ENCODE results near the gene MS4A4A. TPM values are rescaled to one million over a fixed set of nuclear protein-coding genes. Genes with fewer than 3 reads are reported as not detected.

Gene MS4A4A
- 10 to 100 TPM in 2 of 5 donors, 1 to 10 TPM in 2, not detected in 1; 1.4 to 28.1 (median 14.6) TPM for total RNA-seq
- 10 to 100 TPM in 1 of 3 donors, 1 to 10 TPM in 2; 5.4 to 12.0 (median 6.6) TPM for polyA plus RNA-seq
- long read RNA-seq, donor 1, result 0 reads
- long read RNA-seq, donor 2, partial matches to known transcripts, result 0 of 3 reads
- long read RNA-seq, donor 2, other reads (novel, unspliced or antisense), result 0 of 3 reads
- long read RNA-seq, donor 3, partial matches to known transcripts, result 0 of 1 reads
- long read RNA-seq, donor 3, other reads (novel, unspliced or antisense), result 0 of 1 reads
- long read RNA-seq, donor 4, partial matches to known transcripts, result 0 of 1 reads
- long read RNA-seq, donor 4, other reads (novel, unspliced or antisense), result 0 of 1 reads
- long read RNA-seq, donor 5, result 0 reads
- long read RNA-seq, donor 6, partial matches to known transcripts, result 0 of 5 reads
- long read RNA-seq, donor 6, other reads (novel, unspliced or antisense), result 0 of 5 reads
- long read RNA-seq, donor 7, partial matches to known transcripts, result 0 of 4 reads
- long read RNA-seq, donor 7, other reads (novel, unspliced or antisense), result 0 of 4 reads
- long read RNA-seq, donor 8, partial matches to known transcripts, result 0 of 2 reads
- long read RNA-seq, donor 8, other reads (novel, unspliced or antisense), result 0 of 2 reads
- long read RNA-seq, donor 9, transcript MS4A4A-201 (7 exons, 1,604 nt), result major isoform, 5 of 5 reads
- long read RNA-seq, donor 9, partial matches to known transcripts, result 0 of 5 reads
- long read RNA-seq, donor 9, other reads (novel, unspliced or antisense), result 0 of 5 reads
- long read RNA-seq, donor 10, partial matches to known transcripts, result 0 of 1 reads
- long read RNA-seq, donor 10, other reads (novel, unspliced or antisense), result 0 of 1 reads

- TF ChIP-seq POLR2A (IDR thresholded peaks at IDR 0.05), result no peak
- TF ChIP-seq POLR2AphosphoS5 (IDR thresholded peaks at IDR 0.05), result no peak
- no peak for TF ChIP-seq EP300 (IDR thresholded peaks at IDR 0.05)
- TF ChIP-seq CTCF (IDR thresholded peaks at IDR 0.05), result no peak
- intact Hi-C loops (cut with DNase I; ENCODE audit: low total_unique reads), result no loop called here
- peak in 1 of 2 donors; percentile 21 for DNase-seq
- no peaks in the 10 kb centered on the region for H3K4me1 ChIP-seq
- no peaks in the 10 kb centered on the region for H3K36me3 ChIP-seq
- H3K4me3 ChIP-seq, result peak within 1 kb of the TSS in 2 of 4 donors; percentile 0 to 9
- no peaks in the 10 kb centered on the region for H3K9me3 ChIP-seq
- no peaks in the 10 kb centered on the region for H3K27me3 ChIP-seq
- H3K27ac ChIP-seq, result peak within 1 kb of the TSS in 2 of 5 donors; percentile 39 to 45
- 72 to 89% (median 76%) methylated on average over 3 of the region's 3 CpGs for WGBS, 5 donors
Observed at GRCh38 chr11:60280412-60280811, at the start of gene MS4A4A. TSS of gene MS4A4A (plus strand) at chr11:60280666. CDS start at chr11:60280676, 10 bp downstream.

GRCh38 chr11:60230681-60231080 lies 49.8 kb upstream of the MS4A4A start:
- H3K36me3 ChIP-seq, result no peaks in the 10 kb centered on the region
- intact Hi-C loops (cut with DNase I; ENCODE audit: low total_unique reads), result no loop called here
- H3K27me3 ChIP-seq, result no peaks in the 10 kb centered on the region
- no peaks in the 10 kb centered on the region for H3K9me3 ChIP-seq
- no peak overlapping the region for H3K27ac ChIP-seq
- no peak overlapping the region for H3K4me3 ChIP-seq
- DNase-seq, result no peak
- WGBS, 5 donors, result 53 to 75% (median 60%) methylated on average over 1 of the region's 1 CpG
- no peaks in the 10 kb centered on the region for H3K4me1 ChIP-seq
- no peak for TF ChIP-seq CTCF (IDR thresholded peaks at IDR 0.05)
- TF ChIP-seq EP300 (IDR thresholded peaks at IDR 0.05), result no peak
- TF ChIP-seq POLR2A (IDR thresholded peaks at IDR 0.05), result no peak

GRCh38 chr11:60235321-60235720 lies 45.1 kb upstream of the MS4A4A start:
- Histone ChIP-seq H3K4me3 (no peak overlapping the region), H3K4me1 (no peaks in the 10 kb centered on the region), H3K9me3 (no peaks in the 10 kb centered on the region), H3K27ac (no peak overlapping the region), H3K27me3 (no peaks in the 10 kb centered on the region), H3K36me3 (no peaks in the 10 kb centered on the region)
- intact Hi-C loops (cut with DNase I; ENCODE audit: low total_unique reads), result no loop called here
- WGBS, 5 donors, result 70 to 77% (median 75%) methylated on average over 3 of the region's 3 CpGs
- no peak for DNase-seq
- TF ChIP-seq POLR2A (IDR thresholded peaks at IDR 0.05), result no peak
- no peak for TF ChIP-seq EP300 (IDR thresholded peaks at IDR 0.05)
- no peak for TF ChIP-seq POLR2AphosphoS5 (IDR thresholded peaks at IDR 0.05)
- TF ChIP-seq CTCF (IDR thresholded peaks at IDR 0.05), result no peak

GRCh38 chr11:60240662-60241061 lies 39.8 kb upstream of the MS4A4A start:
- Histone ChIP-seq H3K27me3 (no peaks in the 10 kb centered on the region), H3K9me3 (no peaks in the 10 kb centered on the region), H3K4me1 (no peaks in the 10 kb centered on the region), H3K4me3 (no peak overlapping the region), H3K27ac (no peak overlapping the region), H3K36me3 (no peaks in the 10 kb centered on the region)
- TF ChIP-seq POLR2A (IDR thresholded peaks at IDR 0.05) (no peak), EP300 (IDR thresholded peaks at IDR 0.05) (no peak), POLR2AphosphoS5 (IDR thresholded peaks at IDR 0.05) (no peak), CTCF (IDR thresholded peaks at IDR 0.05) (no peak)
- 77 to 90% (median 85%) methylated on average over 5 of the region's 5 CpGs for WGBS, 5 donors
- DNase-seq, result no peak
- intact Hi-C loops (cut with DNase I; ENCODE audit: low total_unique reads), result no loop called here

Data from stomach (tissue), 19 donors.